ENCODE data around the gene MID1.

DNA sequence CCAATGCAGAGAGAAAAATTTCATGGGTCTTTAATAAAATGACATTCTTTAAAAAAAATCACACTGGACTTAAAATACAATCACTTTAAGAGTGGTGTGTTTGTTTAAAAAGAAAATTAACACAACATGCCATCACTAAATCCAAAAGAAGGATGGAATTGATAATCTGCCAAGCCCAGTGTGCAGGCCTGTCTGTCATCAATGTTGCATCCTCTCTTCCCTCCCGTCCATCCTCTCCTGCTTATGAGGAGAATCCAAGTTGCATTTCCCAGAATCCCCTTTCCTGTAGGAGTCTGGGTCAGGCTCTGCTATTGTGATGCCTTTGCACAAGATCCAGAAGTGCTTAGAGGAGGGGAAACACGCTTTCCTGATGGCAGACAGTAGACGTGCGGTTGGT, 169.4 kb downstream of the MID1 start:
- TF ChIP-seq ZBTB20 (tag by site-specific recombination; IDR thresholded peaks at IDR 0.05) (no peak), ZNF274 (IDR thresholded peaks at IDR 0.05; ENCODE audit: low read length) (no peak), ZNF274 (tag by site-specific recombination; IDR thresholded peaks at IDR 0.05; ENCODE audit: borderline replicate concordance) (no peak), ZBTB49 (tag by site-specific recombination; IDR thresholded peaks at IDR 0.05; ENCODE audit: low read depth) (no peak), REPIN1 (tag by site-specific recombination; IDR thresholded peaks at IDR 0.05; ENCODE audit: low read depth) (no peak), ZBTB21 (tag by site-specific recombination; IDR thresholded peaks at IDR 0.05) (no peak), SP3 (tag by site-specific recombination; IDR thresholded peaks at IDR 0.05) (no peak), HOXA7 (CRISPR knock-in tag; IDR thresholded peaks at IDR 0.05; ENCODE audit: borderline replicate concordance) (no peak), YY2 (tag by site-specific recombination; IDR thresholded peaks at IDR 0.05) (no peak), YY1 (tag by site-specific recombination; IDR thresholded peaks at IDR 0.05) (no peak)
- TF ChIP-seq, protein P1, sequence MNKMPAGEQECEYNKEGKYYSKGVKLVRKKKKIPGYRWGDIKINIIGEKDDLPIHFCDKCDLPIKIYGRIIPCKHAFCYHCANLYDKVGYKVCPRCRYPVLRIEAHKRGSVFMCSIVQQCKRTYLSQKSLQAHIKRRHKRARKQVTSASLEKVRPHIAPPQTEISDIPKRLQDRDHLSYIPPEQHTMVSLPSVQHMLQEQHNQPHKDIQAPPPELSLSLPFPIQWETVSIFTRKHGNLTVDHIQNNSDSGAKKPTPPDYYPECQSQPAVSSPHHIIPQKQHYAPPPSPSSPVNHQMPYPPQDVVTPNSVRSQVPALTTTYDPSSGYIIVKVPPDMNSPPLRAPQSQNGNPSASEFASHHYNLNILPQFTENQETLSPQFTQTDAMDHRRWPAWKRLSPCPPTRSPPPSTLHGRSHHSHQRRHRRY (tag by site-specific recombination; IDR thresholded peaks at IDR 0.05) = no peak
- TF ChIP-seq, protein P2, sequence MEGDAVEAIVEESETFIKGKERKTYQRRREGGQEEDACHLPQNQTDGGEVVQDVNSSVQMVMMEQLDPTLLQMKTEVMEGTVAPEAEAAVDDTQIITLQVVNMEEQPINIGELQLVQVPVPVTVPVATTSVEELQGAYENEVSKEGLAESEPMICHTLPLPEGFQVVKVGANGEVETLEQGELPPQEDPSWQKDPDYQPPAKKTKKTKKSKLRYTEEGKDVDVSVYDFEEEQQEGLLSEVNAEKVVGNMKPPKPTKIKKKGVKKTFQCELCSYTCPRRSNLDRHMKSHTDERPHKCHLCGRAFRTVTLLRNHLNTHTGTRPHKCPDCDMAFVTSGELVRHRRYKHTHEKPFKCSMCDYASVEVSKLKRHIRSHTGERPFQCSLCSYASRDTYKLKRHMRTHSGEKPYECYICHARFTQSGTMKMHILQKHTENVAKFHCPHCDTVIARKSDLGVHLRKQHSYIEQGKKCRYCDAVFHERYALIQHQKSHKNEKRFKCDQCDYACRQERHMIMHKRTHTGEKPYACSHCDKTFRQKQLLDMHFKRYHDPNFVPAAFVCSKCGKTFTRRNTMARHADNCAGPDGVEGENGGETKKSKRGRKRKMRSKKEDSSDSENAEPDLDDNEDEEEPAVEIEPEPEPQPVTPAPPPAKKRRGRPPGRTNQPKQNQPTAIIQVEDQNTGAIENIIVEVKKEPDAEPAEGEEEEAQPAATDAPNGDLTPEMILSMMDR (tag by site-specific recombination; IDR thresholded peaks at IDR 0.05) = no peak
